NCI-H1694 (cell line): ENCODE results near the gene TBCD.
"Not testable (repeated sequence)": the region's sequence is repeated elsewhere in the genome, so short reads cannot be mapped to it uniquely, and the experiment has no call there.

ENCODE experiments used
- DNase-seq: peaks from one replicate; lab custom pipeline; 2025; lab: John Stamatoyannopoulos, UW

Gene TBCD

GRCh38 chr17:82939621-82940135 is 187.8 kb downstream of the TBCD start:
- DNase-seq: no peak

GRCh38 chr17:82940226-82941020 is 188.6 kb downstream of the TBCD start:
- no peak for DNase-seq

- DNase-seq: no peak
These were observed 189.4 kb downstream of the TBCD start for GRCh38 chr17:82941021-82942001.

- no peak for DNase-seq
These were observed 190.6 kb downstream of the TBCD start for GRCh38 chr17:82942166-82943130.

- no peak for DNase-seq
These were observed 191.5 kb downstream of the TBCD start for GRCh38 chr17:82943339-82943738.

GRCh38 chr17:82943751-82944150 is 191.9 kb downstream of the TBCD start:
- DNase-seq: no peak

- no peak for DNase-seq
These were observed 193.1 kb downstream of the TBCD start for GRCh38 chr17:82944990-82945389.

GRCh38 chr17:82946081-82946480 is 194.2 kb downstream of the TBCD start:
- no peak for DNase-seq

GRCh38 chr17:82947051-82947991 is 195.5 kb downstream of the TBCD start:
- no peak for DNase-seq

- DNase-seq: no peak
These were observed 196.2 kb downstream of the TBCD start for GRCh38 chr17:82948081-82948511.

GRCh38 chr17:82948957-82949356 is 197.1 kb downstream of the TBCD start:
- no peak for DNase-seq

- DNase-seq: no peak
These were observed 197.5 kb downstream of the TBCD start for GRCh38 chr17:82949361-82949760.

GRCh38 chr17:82949984-82950383 is 198.1 kb downstream of the TBCD start:
- no peak for DNase-seq

GRCh38 chr17:82950525-82951102 is 198.7 kb downstream of the TBCD start:
- DNase-seq: no peak

- no peak for DNase-seq
These were observed 200.2 kb downstream of the TBCD start for GRCh38 chr17:82952019-82952418.

GRCh38 chr17:82955106-82955505 is 203.2 kb downstream of the TBCD start:
- DNase-seq: not testable (repeated sequence)

- DNase-seq: not testable (repeated sequence)
These were observed 203.8 kb downstream of the TBCD start for GRCh38 chr17:82955627-82956026.

GRCh38 chr17:82956146-82956725 is 204.4 kb downstream of the TBCD start:
- DNase-seq: no peak

GRCh38 chr17:82956726-82957468 is 205.0 kb downstream of the TBCD start:
- DNase-seq: peak; percentile 71
